Central memory CD4-positive, alpha-beta T cell (primary cell): ENCODE results near the gene DPPA3.
"Not testable (repeated sequence)": the region's sequence is repeated elsewhere in the genome, so short reads cannot be mapped to it uniquely, and the experiment has no call there.

Source experiments
- DNase-seq: peaks from one replicate; pipeline ENCODE4 v3.0.0; 2022

Gene DPPA3

DNA sequence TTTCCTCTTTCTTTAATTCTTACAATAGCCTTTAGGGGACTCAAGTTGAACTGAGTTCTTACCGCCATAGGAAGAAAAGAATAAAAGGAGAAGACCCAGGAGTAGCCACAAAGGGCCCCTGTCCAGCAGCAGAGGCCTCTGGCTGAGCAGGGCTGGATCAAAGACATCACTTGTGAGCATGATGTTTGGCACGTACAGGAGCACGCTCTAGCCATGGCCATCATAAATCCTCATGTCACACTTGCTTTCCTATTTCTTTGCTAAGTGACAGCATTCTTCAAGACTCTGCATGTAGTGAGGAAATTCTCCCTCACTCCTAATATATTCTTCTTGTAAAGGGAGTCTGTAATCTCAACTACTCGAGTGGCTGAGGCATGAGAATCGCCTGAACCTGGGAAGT, 20.3 kb downstream of the DPPA3 start:
- DNase-seq, result no peak

DNA sequence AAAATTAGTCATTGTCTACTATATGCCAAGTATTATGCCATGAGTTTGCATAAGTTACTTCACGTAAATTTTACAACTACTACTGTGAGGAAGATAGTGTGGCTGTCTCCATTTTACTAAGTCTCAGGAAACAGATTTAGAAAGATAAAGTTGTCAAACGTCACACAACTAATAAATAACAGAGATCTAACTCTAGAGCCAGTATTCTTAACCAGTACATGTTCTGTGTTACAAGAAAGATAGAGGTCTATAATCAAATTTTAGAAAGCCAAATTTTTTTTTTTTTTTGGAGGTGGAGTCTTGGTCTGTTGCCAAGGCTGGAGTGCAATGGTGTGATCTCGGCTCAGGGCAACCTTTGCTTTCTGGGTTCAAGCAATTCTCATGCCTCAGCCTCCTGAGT, 21.8 kb downstream of the DPPA3 start:
- no peak for DNase-seq

DNA sequence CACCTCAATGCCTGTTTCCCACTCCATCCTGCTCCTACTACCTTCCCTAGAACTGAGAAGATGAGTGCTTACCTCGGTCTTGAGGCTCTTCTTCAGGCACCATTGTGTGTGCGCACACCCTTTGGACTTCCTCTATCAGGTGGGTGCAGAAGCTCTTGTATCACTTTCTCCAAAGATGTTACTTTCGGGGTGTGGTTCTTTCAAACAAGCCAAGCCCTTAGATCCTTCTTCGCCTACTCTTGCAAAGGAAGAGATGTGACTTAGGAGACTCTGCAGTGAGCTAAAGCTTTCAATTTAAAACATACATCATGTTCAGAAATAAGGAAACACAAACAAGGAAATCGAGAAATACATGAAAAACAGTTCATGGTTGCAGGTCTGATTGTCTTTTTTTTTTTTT, 36.0 kb downstream of the DPPA3 start, which contains the start of gene CLEC4C:
Gene CLEC4C (minus strand): TSS at position 130 of the 400 bp plus-strand sequence. CDS start 27 bp downstream, at position 103.
- no peak for DNase-seq

DNA sequence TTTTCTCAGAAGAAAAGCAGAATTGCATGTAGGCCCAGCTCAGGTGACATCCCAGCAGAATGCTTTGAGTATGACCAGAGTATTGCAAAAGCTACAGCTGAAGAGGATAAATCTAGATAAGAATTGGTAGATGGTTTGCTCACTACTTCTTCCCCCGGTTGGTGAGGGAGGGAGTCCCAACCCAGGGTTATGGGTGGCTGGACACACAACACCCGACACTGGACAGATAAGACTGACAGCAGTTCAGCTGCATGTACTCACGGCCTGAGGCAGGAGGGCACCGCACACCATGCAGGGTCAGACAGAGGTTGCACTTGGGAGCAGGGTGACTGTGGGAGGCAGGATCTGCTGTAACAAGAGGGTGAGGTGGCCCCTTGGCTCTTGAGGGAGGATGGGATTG, 37.6 kb downstream of the DPPA3 start:
- no peak for DNase-seq

DNA sequence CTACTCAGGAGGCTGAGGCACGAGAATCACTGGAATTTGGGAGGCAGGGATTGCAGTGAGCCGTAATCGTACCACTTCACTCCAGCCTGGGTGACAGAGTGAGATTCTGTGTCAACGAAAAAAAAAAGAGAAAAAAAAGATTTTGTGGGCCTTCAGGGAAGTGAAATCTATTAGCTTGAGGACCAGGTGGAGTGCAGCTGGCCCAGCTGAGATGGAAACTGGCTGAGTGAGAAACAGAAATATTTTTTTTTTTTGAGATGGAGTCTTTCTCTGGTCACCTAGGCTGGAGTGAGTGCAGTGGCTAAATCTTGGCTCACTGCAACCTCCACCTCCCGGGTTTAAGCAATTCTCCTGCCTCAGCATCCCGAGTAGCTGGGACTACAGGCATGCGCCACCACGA, 38.2 kb downstream of the DPPA3 start:
- no peak for DNase-seq

DNA sequence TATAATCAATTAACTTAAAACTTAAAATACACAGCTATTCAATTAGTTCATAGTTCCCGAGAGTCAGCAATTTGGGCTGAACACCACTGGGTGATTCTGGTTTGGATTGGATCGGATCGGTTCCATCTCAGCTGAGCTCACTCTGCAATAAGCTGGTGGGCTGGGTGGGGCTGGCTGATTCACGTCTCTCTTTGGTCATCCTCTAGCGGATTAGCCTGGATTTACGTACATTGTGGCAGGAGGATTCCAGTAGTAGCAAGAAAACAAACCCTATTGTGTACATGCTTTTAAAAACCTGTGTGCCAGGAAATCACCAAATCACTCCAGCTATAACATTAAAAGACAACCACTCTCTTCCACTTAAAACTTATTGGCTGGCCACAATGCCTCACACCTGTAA, 39.1 kb downstream of the DPPA3 start:
- DNase-seq, result no peak

DNA sequence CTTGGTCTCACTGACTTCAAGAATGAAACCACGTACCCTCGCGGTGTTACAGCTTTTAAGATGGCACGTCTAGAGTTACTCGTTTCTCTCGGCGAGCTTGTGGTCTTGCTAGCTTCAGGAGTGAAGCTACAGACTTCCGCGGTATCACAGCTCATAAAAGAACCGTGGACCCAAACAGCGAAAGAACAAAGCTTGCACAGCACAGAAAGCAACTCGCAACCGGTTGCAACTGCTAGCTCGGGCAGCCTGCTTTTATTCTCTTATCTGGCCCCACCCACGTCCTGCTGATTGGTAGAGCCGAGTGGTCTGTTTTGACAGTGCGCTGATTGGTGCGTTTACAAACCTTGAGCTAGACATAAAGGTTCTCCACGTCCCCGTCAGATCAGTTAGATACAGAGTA, 40.2 kb downstream of the DPPA3 start:
- DNase-seq, result no peak

DNA sequence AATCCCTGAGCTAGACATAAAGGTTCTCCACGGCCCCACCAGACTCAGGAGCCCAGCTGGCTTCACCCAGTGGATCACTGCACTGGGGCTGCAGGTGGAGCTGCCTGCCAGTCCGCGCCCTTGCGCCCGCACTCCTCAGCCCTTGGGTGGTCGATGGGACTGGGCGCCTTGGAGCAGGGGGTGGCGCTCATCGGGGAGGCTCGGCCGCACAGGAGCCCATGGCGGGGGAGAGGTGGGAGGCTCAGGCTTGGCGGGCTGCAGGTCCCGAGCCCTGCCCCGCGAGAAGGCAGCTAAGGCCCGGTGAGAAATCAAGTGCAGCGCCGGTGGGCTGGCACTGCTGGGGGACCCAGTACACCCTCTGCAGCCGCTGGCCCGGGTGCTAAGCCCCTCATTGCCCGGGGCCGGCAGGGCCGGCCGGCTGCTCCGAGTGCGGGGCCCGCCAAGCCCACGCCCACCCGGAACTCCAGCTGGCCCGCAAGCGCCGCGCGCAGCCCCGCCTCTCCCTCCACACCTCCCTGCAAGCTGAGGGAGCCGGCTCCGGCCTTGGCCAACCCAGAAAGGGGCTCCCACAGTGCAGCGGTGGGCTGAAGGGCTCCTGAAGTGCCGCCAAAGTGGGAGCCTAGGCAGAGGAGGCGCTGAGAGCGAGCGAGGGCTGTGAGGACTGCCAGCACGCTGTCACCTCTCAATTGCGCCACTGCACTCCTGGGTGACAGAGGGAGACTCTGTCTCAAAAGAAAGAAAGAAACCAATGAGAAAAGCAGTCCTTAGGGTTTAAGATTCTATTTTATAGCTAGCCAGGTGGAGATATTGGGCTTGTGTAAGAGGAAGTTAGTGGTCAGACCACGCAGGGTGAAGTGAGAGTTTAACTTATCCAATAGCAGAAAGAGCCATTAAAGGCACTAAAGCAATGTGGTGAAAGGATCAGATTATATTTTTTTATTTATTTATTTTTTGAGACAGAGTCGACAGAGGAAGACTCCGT, 41.0 kb downstream of the DPPA3 start:
- not testable (repeated sequence) for DNase-seq

DNA sequence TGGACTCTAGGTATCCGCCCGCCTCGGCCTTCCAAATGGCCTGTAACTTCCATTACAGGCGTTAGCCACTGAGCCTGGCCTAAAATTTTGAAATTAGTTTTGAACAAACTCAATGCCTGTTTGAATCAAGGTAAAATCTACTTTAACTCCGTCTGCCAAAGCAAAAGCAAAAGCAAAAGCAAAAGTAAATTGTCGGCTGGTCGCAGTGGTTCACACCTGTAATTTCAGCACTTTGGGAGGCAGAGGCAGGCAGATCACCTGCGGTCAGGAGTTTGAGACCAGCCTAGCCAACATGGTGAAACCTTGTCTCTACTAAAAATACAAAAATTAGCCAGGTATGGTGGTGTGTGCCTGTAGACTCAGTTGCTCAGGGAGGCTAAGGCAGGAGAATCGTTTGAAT, 44.4 kb downstream of the DPPA3 start:
- not testable (repeated sequence) for DNase-seq

DNA sequence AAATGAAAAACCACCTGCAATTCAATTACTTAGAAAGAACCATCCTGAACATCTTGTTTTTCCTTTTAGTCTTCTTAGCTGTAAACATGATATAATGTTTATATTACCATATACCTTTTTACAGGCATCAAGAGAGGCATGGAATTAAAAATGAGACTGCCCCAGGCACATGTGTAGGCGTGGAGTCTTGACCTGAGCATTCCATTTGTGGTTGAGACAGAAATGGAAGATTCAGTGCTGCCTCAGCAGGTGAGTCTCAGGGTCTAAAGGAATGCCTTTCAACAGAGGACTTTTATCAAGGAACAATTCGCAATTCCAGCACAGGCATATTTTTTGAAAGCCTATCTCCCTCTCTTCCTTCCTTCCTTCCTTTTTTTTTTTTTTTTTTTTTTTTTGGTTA, 45.8 kb downstream of the DPPA3 start:
- DNase-seq, result no peak

DNA sequence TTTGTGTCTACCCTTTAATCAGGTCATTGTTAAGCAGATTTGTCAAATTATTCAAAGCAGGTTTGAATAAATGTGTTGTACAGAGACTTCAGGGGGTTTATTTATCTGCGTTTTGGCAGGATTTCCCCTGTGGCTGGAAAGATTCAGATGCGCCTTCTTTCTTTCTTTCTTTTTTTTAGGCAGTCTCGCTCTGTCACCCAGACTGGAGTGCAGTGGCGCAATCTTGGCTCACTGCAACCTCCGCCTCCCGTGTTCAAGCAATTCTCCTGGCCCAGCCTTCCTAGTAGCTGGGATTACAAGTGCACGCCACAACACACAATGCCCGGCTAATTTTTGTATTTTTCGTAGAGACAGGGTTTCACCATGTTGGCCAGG, 47.5 kb downstream of the DPPA3 start:
- DNase-seq, result no peak
